ENCODE results near the gene UBE2J2. TPM values are rescaled to one million over a fixed set of nuclear protein-coding genes. Genes with fewer than 3 reads are reported as not detected.
A peak's percentile ranks its signal among the peaks of the same experiment; 100 is the strongest.

Gene UBE2J2
- total and polyA plus RNA-seq, 2 of the 4 experiments (the other 2 are of a cell fraction), result 20.6 to 67.5 TPM

DNA sequence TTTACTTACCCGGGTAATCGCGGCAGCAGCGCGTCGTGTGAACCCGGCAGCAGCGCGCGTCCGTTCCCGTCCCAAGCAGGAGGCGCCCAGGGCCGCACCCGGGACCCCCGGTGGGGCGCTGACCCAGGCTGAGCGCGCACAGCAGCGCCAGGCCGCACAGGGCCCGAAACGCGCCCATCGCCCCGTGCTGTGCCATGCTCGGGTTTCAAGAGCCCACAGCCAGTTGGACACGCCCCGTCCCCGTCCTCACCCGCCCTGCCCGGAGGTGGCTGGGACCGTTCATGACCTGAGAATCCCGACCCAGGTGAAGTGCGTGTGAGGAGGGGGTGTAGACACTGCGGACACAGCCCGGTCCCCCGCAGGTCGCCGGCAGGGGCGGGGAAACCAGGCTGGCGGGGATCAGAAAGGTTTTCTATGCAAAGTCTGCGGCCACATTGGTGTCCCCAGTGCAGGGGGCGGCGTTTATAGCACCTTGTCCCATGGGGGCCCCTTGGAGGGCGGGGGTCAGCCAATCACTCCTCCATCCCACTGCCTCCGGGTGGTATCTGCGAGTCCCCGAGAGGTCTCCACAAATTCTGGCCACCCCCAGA, 67.2 kb downstream of the UBE2J2 start, which contains the start of gene TNFRSF18:
Gene TNFRSF18, minus strand, starts transcription at position 217 of the 590 bp plus-strand sequence. Its CDS starts 21 bp downstream, at position 196.
- no peak within 1 kb of the TSS for H2BK5ac ChIP-seq (ENCODE audit: low read depth, low read length, poor library complexity, severe bottlenecking)
- H2BK20ac ChIP-seq (ENCODE audit: low read depth, low read length), result no peak within 1 kb of the TSS
- H3K4me2 ChIP-seq (ENCODE audit: low read depth, low read length), result no peak within 1 kb of the TSS
- H2AK5ac ChIP-seq (ENCODE audit: low read depth, low read length), result peak within 1 kb of the TSS; percentile 3
- H3K9me3 ChIP-seq (ENCODE audit: control insufficient read depth, insufficient read depth, low read length), result no peaks in the 10 kb centered on the region
- 35% methylated on average over 16 of the region's 49 CpGs; no CpG with 5 or more reads in 1 of the 2 experiments for WGBS, 2 experiments (ENCODE audit: extremely low coverage in 2 of 2, insufficient read length in 1 of 2)
- CTCF ChIA-PET, result no interaction called here
- H3K27ac ChIP-seq (ENCODE audit: insufficient read depth, low read length), result no peak within 1 kb of the TSS
- no peak within 1 kb of the TSS; the same call in 1 of the 2 replicates for H3K23ac ChIP-seq (ENCODE audit: low read depth, low read length)
- TF ChIP-seq MAZ (IDR thresholded peaks at IDR 0.05; ENCODE audit: borderline replicate concordance, low read depth, low read length) (no peak), POLR2A (IDR thresholded peaks at IDR 0.05; ENCODE audit: low read depth, low read length) (no peak), NFE2L2 (IDR thresholded peaks at IDR 0.05; ENCODE audit: low read depth, low read length) (no peak), CEBPB (IDR thresholded peaks at IDR 0.05; ENCODE audit: low read depth, low read length) (no peak)
- TF ChIP-seq, protein P1, sequence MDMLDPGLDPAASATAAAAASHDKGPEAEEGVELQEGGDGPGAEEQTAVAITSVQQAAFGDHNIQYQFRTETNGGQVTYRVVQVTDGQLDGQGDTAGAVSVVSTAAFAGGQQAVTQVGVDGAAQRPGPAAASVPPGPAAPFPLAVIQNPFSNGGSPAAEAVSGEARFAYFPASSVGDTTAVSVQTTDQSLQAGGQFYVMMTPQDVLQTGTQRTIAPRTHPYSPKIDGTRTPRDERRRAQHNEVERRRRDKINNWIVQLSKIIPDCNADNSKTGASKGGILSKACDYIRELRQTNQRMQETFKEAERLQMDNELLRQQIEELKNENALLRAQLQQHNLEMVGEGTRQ (IDR thresholded peaks at IDR 0.05; ENCODE audit: low read depth, low read length), result no peak
- dilution Hi-C loops (cut with HindIII; ENCODE audit: low sequenced_read_pairs, unreplicated experiment), result no loop called here
- no peaks in the 10 kb centered on the region; the same call in 1 of the 2 replicates for H3K27me3 ChIP-seq (ENCODE audit: control insufficient read depth, insufficient read depth, low read length)
- 0 out of 2 replicates have a peak within 1 kb of the TSS, but pooled peaks have one; percentile 15 for H2BK120ac ChIP-seq (ENCODE audit: low read depth, low read length)
- no peak within 1 kb of the TSS for H4K91ac ChIP-seq (ENCODE audit: insufficient read depth, low read depth, low read length)
- in situ Hi-C loops (cut with MboI; ENCODE audit: low sequenced_read_pairs), result no loop called here
- H2BK15ac ChIP-seq (ENCODE audit: low read depth, low read length), result no peak within 1 kb of the TSS
- intact Hi-C loops (cut with micrococcal nuclease), result no loop called here
- no peak within 1 kb of the TSS for H3K4me3 ChIP-seq (ENCODE audit: insufficient read depth, low read depth, low read length)
- no TSS peak for BruUV-seq (replicated peaks)
- POLR2A ChIA-PET (ENCODE audit: unreplicated experiment), result no interaction called here
- no peak within 1 kb of the TSS for H3K56ac ChIP-seq (ENCODE audit: extremely low read depth, insufficient read depth, low read length)
- peaks cover 12% of the 10 kb centered on the region for H3K4me1 ChIP-seq (ENCODE audit: control insufficient read depth, insufficient read depth, low read length)
- no peak within 1 kb of the TSS for H3K18ac ChIP-seq (ENCODE audit: low read depth, low read length)
- no peaks in the 10 kb centered on the region for H3K9me1 ChIP-seq (ENCODE audit: insufficient read depth, low read length)
- no peaks in the 10 kb centered on the region for H3K79me1 ChIP-seq (ENCODE audit: low read depth in 1 of 2, low read length in 2 of 2)
- H3K4ac ChIP-seq (ENCODE audit: low read depth, low read length), result no peak within 1 kb of the TSS
- H4K20me1 ChIP-seq (ENCODE audit: insufficient read depth, low read length), result no peaks in the 10 kb centered on the region
- no peak within 1 kb of the TSS for H3K14ac ChIP-seq (replicated peaks; ENCODE audit: low read depth, low read length)
- H2AK9ac ChIP-seq (replicated peaks; ENCODE audit: low read depth, low read length, poor library complexity), result no peak within 1 kb of the TSS
- ATAC-seq (ENCODE audit: low read depth), result no peak
- no peak within 1 kb of the TSS for H3K9ac ChIP-seq (ENCODE audit: low read depth, low read length)
- no peak within 1 kb of the TSS for H4K8ac ChIP-seq (ENCODE audit: low read depth in 2 of 2, low read length in 2 of 2)
- H3K36me3 ChIP-seq (ENCODE audit: control insufficient read depth, insufficient read depth, low read length), result no peaks in the 10 kb centered on the region
- no peak within 1 kb of the TSS for H4K5ac ChIP-seq (ENCODE audit: low read depth, low read length)
- peak within 1 kb of the TSS; percentile 63 for H2AFZ ChIP-seq (replicated peaks; ENCODE audit: low read length, poor library complexity)
- DNase-seq, result no peak

All from IMR-90 (cell line).